DMS79 treated with DMSO at 0.1 percent for 48 hours (cell line): ENCODE results near the gene GBP3.
"Not testable (repeated sequence)": the region's sequence is repeated elsewhere in the genome, so short reads cannot be mapped to it uniquely, and the experiment has no call there.

ENCODE experiments used
- DNase-seq: peaks from one replicate; lab custom pipeline; 2025; lab: John Stamatoyannopoulos, UW

Gene GBP3

DNA sequence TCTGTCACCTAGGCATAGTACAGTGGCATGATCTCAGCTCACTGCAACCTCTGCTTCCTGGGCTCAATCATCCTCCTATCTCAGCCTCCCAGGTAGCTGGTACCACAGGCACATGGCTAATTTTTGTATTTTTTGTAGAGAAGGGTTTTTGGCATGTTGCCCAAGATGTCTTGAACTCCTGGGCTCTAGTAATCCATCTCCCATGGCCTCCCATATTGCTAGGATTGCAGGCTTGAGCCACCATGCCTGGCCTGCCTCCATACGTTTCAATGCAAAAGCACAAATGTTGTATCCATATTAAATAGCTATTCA lies 17.6 kb upstream of the GBP3 start:
- no peak for DNase-seq

DNA sequence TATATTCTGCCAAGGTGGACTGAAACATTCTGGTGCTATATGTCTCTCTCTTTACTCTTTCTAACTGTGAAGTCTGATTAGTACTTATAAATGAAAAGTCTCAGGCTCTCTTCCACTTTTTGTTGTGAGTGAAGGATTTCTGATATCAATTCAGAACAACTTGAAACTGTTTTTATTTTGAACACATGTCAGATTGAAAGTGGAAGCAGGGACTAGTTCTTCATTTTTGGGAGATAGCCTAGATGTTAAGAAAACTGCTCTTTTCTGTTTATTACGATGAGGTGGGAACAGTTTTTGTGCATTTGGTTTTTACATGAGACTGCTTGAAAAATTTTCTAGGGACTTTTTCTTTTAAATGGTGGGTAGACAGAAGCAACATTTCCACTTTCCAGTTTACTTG lies 14.5 kb upstream of the GBP3 start:
- DNase-seq, result no peak

DNA sequence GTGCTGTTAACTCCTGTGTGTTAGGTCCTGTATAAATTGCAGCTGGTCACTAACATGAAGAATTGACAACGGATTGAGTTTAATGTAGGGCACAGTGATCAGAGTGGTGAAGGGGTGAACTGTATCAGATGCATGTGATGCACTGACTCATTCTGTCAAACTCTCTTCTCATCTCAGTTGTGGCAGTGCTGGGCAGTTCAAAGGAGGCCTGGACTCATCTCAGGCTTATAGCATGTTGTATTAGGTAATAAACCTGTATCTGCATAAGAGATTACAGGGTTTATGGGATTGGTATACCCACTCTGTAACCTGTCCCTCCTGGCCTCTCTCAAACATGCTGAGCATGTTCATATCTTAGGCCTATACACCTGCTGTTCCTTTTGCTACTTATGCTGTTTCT lies 12.4 kb upstream of the GBP3 start:
- DNase-seq, result no peak

DNA sequence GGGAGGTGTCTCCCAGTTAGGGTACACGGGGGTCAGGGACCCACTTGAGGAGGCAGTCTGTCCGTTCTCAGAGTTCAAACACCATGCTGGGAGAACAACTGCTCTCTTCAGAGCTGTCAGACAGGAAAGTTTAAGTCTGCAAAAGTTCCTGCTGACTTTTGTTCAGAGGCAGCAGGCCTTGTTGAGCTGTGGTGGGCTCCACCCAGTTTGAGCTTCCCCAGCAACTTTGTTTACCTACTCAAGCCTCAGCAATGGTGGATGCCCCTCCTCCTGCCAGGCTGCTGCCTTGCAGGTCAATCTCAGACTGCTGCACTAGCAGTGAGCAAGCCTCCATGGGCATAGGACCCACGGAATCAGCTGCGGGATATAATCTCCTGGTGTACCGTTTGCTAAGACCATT lies 11.3 kb upstream of the GBP3 start:
- DNase-seq, result not testable (repeated sequence)

DNA sequence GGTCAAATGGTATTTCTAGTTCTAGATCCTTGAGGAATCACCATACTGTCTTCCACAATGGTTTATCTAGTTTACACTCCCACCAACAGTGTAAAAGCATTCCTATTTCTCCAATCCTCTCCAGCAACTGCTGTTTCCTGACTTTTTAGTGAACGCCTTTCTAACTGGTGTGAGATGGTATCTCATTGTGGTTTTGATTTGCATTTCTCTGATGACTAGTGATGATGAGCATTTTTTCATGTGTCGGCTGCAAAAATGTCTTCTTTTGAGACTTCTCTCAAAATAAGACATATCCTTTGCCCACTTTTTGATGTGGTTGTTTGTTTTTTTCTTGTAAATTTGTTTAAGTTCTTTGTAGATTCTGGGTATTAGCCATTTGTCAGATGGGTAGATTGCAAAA lies 6.4 kb upstream of the GBP3 start:
- DNase-seq, result not testable (repeated sequence)

DNA sequence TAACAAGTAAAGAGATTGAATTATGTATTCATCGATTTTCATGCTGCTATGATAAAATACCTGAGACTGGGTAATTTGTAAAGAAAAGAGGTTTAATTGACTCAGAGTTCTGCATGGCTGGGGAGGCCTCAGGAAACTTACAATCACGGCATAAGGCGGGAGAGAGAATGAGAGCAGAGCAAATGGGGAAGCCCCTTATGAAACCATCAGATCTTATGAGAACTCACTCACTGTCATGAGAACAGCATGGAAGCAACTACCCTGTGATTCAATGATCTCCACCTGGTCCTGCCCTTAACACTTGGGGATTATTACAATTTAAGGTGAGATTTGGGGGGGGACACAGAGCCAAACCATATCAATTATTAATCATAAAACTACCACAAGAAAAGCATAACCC lies 3.3 kb upstream of the GBP3 start:
- no peak for DNase-seq

DNA sequence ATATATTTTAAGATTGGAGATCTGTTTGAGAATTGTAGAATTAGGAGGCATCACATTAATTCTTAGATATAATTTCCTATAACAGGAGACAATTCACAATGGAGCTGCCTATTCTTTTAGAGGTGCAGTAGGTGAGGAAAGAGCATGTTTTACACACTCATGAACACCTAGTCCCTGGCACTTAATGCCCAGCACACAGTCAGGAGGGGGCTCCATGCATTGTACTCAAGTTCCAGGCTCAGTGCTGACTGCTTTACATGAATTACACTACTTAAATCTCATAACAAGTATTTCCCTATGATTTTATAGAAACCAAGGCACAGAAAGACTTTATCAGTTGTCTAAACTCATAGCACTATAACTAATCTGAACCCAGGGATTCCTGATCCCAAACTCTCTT lies 360 bp upstream of the GBP3 start:
- DNase-seq, result no peak

DNA sequence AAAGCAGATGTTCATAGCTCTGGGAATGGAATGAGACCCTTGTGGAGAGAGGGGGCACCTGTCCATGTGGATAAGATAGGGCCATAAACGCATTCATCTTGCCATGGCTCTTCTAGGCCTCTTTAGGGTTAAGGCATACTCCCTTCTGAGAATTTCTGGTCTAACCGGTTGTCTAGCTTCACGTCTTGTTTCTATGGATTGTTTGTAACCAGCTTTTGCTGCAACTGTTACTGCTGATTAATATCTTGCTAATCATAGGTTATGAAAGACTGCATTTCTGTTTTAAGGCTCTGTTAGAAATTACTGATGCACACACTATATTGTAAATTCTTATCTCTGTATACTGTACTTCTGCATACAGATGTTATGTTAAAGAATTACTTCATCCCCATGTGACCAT lies 4.3 kb downstream of the GBP3 start:
- not testable (repeated sequence) for DNase-seq

DNA sequence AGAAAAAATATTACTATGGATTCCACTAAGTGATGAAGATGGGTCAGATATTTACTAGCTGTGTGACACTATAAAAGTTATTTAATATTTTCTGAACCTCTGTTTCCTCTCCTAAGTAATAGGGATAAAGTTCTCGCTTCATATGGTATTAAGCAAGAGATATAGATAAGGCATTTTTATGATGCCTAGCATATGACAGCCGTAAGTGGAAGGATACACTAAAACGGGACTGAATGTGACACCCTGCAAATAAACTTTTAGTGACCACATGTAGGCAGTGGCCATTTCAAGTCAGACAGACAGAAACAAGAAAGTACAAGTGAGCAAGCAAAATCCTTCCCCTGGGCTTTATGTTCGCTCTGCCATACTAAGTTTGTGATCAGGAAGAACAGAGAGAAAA lies 14.2 kb downstream of the GBP3 start:
- DNase-seq, result no peak

DNA sequence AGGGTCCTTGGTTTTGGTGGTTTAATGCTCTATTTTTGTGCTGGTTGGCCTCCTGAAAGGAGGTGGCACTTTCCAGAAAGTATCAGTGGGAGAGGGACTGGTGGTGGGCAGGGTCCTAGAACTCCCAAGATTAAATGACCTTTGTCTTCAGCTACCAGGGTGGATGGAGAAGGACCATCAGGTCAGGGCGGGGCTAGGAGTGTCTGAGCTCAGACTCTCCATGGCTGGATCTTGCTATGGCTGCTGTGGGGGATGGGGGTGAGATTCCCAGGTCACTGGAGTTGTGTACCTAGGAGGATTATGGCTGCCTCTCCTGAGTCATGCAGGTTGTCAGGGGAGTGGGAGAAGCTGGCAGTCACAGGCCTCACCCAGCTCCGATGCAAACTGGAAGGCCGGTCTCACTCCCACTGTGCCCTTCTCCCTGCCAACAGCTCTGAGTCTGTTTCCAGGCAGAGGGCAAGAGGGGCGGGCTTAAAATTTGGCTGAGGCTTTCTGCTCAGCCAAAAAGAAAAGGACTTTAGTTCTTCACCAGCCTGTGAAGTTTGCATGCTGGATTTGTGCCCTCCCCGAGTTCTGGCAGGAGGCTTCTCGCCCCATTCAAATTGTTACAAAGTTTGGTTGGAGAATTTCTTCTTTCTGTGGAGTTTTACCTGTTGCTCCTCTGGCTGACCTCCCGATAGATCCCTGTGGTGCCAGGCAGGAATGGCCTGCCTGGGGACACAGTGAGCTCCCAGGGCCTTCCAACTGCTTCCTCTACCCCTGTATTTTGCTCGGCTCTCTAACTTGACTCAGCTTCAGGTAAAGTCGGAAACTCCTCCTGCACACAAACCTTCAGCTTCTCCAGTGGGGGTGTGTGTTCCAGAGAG lies 17.1 kb downstream of the GBP3 start:
- no peak for DNase-seq

DNA sequence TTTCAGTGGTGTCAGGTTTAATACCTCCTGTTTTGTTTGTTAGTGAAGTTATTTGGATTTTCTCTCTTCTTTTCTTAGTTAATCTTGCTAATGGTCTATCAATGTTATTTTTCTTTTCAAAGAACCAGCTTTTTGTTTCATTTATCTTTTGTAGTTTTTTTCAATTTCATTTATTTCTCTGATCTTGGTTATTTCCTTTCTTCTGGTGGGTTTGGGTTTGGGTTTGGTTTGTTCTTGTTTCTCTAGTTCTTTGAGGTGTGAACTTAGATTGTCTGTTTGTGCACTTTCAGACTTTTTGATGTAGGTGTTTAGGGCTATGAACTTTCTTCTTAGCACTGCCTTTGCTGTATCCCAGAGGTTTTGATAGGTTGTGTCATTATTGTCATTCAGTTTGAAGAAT lies 20.5 kb downstream of the GBP3 start:
- not testable (repeated sequence) for DNase-seq

DNA sequence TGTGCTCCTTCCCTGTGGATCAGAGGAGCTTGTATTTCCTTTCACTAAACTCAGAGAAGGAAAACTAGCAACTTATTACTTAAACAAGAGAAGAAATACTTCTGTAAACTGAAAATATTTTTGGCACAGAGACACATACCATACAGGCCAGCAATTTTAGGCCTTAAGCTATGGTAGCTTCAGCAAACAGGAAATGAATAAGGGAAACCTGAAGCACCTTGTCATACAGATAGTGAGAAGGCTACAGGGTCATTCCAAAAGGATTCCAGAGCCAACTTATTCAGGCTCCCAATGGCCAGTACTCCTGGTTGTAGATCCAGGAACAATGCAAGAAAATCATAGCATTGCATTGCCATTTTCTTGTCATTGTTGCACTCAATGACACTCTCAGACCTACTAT lies 21.2 kb downstream of the GBP3 start:
- no peak for DNase-seq

DNA sequence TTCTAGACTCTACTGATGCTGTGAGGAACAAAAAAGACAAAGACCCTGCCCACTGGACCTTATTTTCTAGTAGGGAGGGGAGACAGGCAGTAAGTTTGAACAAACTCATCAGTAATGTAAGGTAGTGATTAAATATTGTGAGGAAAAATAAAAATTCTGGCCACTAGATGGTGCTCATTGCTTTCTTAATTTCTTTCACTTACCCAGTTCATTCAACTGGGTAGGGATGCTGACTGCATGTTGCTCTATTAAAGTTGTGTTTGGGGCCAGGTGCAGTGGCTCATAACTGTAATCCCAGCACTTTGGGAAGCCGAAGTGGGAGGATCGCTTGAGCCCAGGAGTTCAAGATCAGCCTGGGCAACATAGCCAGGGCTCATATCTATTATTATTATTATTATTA lies 23.9 kb downstream of the GBP3 start:
- DNase-seq, result peak; percentile 81

DNA sequence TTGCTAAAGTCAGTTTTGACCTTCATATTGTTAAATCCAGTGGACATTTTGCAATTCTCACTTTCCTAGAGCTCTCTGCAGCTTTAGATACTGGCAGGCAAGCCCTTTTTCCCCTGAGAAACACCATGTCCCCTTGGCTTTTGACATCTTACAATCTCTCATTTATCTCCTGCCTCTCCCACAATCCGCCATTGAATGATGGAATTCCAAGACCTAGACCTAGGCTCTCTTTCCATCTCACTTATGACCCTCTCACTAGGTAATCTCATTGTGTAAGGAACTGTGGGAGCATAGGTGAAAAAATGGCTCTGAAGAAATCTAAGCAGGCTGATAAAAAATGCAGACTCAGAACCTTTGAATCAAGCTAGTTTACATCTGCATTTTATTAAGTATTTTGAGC lies 32.2 kb downstream of the GBP3 start:
- no peak for DNase-seq

DNA sequence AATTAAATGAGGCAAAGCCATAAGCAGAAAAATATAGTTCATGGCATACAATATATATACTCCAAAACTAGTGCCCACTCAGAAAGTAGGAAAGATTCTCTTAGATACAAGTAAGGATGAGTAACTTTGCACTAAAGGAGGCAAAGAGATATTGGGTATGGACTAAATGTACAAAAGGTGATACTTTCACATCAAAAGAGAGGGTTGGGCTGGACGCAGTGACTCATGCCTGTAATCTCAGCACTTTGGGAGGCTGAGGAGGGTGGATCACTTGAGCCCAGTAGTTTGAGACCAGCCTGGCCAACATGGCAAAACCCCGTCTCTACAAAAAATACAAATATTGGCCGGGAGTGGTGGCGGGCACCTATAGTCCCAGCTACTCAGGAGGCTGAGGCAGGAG lies 37.0 kb downstream of the GBP3 start:
- DNase-seq, result no peak

DNA sequence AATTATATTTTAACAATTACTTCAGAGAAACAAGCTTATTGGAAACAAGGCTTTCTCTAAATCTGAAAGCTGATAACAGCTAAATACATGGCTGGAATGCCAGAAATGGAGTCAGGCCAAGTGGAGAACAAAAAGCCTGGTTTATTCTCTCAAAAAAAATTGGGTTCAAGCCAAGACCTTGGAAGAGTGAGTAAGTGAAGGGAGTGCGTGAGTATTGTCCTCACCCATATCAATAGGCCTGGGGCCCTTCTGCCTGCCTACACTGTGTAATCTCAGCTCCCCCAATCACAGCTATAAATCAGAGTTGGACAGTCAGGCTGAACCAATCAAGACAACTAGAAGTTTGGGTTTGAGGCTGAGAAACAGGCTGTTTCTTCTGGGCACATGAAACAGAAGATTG lies 37.6 kb downstream of the GBP3 start:
- DNase-seq, result peak; percentile 52

DNA sequence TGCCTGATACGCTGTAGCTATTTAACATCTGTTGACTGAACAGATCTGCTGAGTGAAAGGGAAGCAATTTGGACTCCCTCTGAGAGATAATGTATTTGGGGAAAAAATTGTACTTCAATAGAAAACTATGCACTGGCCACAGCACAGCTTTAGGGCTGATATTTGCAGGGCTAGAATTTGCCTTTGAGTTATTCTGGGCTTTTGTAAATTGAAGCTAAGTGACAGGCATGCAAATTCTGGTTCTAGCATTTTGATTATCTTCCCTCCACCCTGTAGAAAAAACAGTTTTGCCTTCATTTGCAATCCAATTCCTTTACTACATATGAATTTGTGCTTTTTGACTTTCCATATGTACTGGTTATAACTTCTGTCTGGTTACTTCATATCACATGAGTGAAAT lies 38.1 kb downstream of the GBP3 start:
- DNase-seq, result no peak

DNA sequence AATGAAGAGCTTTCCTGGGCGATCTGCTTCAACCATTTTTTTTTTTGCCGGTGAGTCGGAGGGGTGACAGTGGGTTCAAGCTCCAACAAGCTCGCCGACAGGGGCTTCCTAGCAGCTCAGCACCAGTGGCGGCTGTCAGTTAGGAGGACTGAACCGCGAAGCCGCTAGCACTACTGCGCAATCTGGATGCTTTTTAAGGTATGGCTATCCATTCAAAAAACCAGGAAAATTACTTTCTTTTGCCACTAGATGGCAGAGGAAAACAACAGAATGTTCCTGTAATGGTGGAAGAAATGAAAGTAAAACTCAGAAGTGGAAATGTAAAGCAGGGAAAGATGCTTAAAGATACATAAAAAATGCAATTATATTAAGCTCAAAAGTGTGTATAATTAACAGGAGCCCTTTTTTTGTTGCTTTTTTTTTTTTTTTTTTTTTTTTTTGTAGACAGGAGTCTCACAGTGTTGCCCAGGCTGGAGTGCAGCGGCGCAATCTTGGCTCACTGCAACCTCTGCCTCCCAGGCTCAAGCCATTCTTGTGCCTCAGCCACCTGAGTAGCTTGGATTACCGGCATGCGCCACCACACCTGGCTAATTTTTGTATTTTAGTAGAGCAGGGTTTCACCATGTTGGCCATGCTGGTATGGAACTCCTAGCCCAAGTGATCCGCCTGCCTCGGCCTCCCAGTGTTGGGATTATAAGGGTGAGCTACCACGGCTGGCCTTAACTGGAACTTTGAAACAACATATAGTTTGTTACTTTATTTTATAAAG lies 38.7 kb downstream of the GBP3 start:
- no peak for DNase-seq

DNA sequence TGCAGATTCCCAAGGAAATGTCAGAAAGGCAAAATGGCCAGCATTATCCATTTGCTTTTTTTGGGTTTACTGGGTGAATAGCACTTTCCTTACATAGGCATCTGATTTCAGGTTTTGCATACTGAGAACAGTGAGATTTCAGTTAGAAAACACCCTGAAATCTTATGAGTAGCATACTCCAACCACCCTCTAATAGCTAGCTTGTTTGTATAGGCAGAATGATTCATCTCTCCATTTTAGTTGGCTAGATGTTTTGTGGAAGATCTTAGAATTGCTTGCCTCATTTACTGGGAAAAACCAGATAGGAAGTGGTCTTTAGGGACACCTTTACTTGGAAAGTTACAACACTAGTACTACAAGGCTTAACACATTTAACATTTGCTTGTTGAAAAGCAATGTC lies 40.6 kb downstream of the GBP3 start:
- DNase-seq, result no peak

DNA sequence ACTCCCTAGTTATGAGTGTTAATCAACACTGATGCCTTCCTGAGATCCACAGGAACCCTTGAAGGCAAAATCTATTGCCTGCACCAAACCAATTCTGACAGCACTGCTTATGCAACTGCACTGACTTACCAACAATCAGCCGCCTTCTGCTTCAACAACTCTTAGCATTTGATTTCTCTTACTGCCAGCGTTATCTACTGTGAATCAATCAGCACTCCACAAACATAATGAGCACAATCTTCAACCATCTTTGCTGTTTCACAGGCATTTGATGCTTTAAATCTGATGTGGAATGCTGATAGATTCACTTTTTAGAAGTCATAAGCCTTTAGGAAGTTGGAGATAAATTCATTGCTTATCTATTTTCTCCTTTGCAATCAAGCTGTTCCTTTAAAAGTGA lies 41.2 kb downstream of the GBP3 start:
- not testable (repeated sequence) for DNase-seq

DNA sequence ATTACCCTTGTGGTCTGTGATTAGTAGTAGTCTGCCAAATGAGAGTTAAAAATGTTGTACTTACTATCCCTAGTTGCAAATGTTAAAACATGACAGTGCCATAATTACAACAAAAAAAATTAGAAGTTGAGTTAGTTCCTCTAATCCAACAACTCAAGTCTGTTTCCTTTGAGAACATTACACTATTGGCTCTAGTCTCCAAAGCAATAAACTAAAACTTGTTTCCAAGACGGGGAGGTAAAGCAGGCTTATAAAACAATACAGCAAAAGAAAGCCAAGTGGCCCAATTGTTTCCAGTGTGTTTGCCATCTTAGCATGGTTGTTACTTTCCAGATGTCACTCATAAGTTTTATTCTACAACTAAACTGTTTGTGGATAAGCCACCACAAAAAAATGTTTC lies 41.8 kb downstream of the GBP3 start:
- no peak for DNase-seq

DNA sequence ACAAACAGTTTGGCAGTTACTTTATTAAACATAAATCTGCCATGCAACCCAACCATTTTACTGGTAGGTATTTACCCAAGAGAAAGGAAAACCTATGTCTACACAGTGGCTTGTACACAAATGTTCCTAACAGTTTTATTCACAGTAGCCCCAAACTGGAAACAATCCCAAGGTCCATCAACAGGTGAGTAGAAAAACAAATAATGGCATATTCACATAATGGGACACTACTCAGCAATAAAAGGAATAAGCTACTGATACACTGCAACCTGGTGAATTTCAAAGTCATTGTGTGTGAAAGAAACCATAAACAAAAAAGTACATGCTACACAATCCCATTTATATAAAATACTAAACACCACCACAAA lies 42.9 kb downstream of the GBP3 start:
- no peak for DNase-seq

DNA sequence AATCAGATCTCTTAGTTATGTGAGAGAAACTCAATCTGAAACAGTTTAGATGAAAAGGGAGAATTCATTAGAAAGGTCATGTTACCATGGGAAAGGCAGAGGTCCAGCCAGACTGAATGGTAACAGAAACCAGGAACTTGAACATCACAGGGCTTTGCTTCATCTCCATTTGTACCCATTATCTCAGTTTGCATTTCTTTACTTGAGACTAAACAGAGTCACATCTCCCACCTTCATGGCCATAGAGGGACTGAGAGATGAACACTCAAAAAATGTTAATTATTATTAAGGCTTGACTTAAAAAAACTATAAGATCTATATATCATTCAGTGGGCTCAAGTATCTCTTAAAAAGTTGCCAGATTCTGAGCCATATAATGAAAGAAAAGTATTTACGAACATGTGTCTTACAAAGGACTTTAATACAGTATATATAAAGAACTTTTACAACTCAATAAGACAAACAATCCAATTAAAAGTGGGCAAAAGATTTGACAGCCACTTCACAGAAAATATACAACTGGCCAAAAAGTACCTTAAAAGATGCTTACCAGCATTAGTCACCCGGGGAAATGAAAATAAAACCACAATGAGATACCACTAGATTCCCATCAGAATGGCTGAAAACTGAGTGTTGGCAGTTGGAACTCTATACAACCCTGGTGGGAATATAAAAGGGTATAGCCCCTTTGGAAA lies 43.5 kb downstream of the GBP3 start:
- no peak for DNase-seq
